Measurements from ENCODE around the gene CD38.
A peak's percentile ranks its signal among the peaks of the same experiment; 100 is the strongest.
"Not testable (repeated sequence)": the region's sequence is repeated elsewhere in the genome, so short reads cannot be mapped to it uniquely, and the experiment has no call there.

The CD38 gene

DNA sequence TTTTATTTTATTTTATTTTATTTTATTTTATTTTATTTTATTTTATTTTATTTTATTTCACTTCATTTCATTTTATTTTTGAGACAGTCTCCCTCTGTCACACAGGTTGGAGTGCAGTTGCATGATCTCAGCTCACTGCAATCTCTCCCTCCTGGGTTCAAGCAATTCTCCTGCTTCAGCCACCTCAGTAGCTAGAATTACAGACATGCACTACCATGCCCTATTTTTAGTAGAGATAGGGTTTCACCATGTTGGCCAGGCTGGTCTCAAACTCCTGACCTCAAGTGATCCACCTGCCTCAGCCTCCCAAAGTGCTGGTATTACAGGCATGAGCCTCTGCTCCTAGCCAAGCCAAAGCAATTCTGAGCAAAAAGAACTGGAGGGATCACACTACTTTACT is 24.4 kb downstream of the CD38 start:
- DNase-seq: not testable (repeated sequence)

DNA sequence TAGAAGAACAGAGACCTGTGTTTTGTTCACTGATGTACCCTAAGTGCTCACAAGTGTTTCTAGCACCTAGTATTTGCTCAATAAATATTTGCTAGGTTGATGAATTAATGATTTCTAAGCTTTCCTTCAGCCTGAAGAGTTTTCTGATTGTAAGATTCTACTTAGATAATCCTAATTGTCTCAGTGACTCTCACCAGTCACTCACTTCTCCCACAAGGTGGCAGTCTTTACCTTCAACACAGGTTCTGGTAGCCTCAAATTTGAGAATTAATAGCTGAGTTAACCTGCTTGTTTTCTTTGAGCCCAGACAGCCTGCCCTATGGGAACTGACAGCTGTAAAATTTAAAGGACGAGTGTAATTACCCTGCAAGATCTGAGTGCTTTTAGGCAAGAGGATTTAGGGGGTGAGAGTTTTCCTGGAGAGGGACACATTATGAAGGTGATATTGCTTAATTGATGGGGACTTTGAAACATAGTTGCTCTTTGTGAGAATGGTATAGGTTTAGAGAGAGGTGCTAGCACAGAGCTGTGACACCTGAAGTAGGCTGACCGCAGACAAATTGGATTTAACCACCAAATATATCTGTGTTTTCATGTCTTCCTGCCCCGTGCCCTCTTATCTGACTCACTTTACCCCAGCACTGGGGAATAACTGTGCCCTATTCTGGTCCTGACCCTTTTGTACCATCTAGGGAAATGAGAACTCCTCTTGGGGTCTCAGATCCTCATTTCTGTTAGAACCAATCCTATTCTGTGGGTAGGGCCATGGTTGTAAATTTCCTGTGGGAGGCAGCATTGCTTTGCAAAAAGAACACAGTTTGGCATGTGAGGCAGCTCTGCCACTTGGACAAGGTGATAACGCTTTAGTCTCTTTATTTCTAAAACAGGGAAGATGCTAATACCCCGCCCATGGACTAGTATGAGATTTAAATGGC is 27.7 kb downstream of the CD38 start:
- peak; percentile 18 for DNase-seq

DNA sequence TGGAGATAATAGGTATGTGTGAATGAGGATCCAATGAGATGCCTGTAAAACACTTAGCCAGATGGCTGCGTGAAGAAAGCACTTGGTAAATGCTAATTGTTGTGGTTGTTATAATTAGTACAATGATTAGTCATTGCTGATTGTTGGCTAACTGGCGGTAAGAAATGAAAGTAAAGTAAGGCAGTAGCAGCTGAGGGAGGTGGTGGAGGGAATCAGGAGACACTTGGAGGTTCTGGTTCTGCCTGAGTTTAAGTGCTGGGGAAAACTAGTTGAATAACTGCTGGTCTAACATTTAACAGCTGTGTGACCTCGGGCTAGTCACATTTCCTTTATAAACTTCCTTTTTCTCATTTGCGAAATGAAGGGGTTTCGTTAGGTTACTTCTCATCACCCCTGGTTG is 30.9 kb downstream of the CD38 start:
- DNase-seq: no peak

DNA sequence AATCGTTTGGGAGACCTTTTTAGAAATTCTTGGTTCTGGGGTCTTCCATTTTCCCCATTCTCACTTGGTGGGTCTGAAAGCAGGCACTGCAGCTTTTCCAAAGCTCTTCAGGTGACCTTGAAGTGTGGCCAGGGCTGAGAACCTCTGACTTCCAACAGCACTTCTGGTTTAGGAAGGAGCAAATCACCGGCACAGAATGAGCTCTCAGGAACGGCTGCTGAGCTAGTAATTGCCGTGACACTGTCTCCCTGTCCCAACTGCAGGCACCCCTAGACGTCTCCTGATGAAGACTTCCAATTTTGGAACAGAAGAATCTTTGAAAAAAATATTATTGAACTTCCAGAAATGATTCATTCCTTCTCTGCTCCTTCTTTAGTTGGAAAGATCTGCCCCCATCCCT is 31.3 kb downstream of the CD38 start:
- no peak for DNase-seq

DNA sequence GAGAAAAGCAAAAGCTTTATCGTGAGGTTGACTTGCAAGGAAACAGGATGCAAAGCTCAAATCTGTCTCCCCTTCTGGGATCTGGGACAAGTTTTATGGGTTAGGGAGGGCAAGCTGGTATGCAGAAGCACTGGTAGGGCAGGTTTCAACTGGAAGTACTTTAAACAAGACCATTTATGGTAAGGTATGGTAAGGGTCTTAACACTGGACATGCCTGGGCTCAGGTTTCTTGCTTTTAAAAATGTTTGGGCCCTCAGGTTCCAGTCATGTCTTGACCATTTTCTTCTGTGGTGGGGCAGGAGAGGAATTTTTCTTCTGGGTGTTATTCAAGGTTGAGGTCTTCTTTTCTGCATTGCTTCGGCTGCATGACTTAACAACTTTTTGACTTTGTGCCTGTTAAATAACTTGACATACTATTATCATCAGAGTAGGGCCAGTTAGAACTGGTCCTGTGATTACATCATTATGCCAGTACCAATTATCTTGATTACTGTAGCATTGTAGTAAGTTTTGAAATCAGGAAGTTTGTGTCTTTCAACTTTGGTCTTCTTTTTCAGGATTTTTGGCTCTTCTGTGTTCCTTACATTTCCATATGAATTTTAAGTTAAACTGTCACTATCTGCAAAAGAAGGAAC is 33.7 kb downstream of the CD38 start:
- DNase-seq: no peak

DNA sequence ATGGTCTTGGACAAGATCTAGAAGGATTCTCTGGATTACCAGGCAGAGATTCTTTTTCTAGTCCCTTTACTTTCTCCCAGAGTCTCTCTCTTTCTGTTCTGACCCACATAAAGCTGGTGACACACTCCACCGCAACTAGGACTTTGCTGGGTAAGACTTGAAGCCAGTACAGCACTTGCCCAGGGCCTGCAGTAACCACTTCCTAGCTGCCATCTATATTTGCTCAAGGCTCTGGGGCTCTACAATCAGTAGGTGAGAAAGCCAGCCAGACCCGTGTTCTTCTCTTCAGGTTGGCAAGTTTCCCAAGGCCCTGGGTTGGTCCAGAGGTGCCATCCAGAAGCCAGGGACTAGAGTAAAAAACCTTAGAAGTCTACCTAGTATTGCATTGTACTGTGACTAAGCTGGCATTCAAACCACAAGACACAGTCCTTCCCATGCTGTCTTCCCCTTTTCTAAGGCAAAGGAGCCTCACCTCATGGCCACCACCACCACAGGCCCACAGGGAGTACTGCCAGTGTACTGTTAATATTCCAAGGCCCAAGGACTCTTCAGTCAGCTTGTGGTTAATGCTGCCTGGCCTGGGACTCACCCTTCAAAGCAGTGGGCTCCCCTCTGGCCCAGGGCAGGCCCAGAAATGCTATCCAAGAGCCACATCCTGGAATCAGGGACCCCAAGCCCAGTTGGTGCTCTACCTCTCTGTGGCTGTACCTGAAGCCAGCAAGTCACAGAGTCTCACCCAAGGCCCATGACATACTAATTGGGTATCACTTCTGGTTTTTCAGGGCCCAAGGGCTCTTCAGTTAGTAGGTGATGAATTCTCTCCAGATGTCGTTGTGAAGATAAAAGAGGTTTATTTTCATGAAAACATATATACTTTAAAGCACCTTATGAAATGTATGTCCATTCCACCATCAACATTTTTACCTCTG is 54.7 kb downstream of the CD38 start:
- no peak for DNase-seq

DNA sequence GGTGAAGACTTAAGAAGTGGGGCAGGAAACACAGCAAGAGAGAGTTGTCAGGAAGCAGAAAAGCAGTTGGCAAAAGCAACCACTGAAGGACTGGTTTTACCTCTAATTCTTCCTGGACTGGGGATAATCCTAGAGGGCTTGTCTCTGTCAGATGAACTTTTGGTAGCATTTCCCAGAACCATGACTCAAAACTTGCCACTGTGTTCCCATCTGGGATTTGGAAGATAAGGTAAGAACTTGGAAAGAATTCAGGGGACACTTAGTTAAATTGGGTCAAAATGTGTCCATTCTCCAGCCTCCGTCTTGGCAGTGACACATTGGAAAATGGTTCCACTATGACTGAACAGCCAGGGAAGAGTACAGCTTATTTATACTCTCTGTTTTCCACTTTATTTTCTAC is 55.7 kb downstream of the CD38 start:
- DNase-seq: no peak

DNA sequence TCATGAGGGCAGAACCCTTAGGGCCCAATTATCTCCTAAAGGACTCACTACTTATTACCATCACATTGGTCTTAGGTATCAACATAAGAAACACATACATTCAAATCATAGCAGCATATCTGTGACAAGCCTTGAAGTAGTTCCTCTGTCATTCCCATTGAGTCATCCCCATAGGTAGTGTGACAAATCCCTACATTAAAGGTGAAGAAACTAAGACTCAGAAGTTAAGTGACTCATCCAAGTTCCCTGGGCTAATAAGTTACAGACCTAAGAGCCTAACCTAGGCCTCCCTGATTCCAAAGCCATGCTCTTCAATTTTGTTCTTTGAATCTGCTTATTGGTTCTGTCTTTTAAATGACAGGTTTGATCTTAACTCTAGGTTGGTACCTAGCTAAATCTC is 58.2 kb downstream of the CD38 start:
- DNase-seq: no peak

DNA sequence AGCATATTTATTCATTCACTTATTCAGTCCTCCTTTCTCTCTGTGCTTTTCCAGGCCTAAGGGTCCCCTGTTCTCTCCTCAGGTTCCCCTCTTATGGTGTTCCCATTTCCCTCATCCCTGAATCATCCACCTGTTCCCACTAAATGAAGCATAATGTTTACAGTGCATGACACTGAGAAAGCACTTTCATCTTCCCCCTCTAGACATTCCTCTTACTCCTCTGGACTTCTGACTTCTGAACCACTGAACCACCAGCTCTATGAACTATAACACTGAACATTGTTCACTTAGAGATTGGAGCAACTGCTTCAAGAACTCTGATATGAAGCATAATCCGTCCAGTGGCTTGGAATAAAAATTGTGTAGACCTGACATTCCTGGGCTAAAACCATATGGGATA is 59.5 kb downstream of the CD38 start:
- DNase-seq: no peak

DNA sequence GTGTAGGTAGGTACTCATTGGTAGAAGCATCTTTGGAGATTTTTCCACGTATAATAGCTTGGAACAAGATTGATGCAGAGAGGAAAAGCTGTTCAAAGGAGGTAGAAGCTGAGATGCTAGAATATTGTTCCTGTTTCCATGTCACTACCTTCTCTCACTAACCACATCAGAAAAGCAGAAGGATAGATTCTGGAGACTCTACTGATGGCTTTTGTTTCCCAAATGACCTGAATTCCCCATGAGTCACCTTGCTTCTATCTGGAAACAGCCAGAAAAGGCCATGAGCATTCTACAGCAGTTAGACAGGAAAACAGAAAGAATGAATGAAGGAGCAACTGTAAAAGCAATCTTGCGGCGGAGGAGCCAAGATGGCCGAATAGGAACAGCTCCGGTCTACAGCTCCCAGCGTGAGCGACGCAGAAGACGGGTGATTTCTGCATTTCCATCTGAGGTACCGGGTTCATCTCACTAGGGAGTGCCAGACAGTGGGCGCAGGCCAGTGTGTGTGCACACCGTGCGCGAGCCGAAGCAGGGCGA is 63.1 kb downstream of the CD38 start:
- not testable (repeated sequence) for DNase-seq

DNA sequence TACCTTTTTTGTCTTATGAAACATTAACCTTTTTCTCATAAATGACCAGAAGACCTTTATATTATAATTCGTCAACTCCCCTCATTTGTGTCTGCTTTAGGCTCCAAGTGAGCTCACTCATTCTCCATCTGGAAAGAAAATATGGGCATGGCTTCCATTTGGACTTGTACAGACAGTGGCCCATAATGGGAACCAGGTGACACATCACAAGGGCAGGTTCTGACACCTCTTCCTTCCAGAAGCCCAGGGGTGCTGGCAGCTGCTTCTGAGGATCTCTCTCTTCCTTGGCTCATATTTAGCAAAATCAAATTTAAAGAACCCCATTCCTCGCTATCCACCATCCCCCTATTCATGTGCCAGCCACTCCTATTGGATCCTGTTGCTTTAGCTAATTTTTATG is 69.6 kb downstream of the CD38 start:
- no peak for DNase-seq

DNA sequence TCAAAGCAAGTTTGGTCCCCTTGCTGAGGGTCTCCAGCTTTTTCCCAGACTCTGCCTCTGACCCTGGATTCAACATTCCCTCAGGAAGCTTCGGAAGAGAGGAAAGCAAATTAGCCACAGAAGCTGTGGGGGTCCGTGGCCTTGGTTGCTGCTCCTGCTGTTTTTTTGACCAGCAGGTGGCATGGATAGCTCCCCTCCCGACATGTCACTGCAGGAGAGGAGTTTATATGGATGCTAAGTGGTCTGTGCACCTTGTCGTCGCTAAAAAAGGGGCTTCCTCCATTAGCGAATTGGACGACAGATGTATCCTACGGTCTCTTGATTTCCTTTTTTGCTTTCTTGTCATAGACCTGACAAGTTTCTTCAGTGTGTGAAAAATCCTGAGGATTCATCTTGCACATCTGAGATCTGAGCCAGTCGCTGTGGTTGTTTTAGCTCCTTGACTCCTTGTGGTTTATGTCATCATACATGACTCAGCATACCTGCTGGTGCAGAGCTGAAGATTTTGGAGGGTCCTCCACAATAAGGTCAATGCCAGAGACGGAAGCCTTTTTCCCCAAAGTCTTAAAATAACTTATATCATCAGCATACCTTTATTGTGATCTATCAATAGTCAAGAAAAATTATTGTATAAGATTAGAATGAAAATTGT is 70.2 kb downstream of the CD38 start:
- DNase-seq: no peak

DNA sequence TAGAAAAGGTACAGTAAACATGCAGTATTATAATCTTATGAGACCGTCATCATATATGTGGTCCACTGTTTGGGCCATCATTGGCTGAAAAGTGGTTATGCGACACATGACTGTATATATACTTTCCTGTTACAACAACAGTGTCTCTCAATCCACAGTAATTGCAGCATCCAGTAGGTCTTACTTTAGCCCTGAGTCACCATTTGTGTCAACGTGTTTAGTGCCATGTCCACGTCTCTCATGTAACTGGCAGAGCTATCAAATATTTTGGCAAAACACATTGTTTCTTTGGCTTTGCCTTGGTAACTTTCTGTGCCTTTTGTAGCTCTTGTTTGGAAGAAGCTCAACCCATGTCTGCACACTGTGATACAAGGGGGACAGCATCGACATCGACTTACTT is 73.8 kb downstream of the CD38 start:
- DNase-seq: no peak

DNA sequence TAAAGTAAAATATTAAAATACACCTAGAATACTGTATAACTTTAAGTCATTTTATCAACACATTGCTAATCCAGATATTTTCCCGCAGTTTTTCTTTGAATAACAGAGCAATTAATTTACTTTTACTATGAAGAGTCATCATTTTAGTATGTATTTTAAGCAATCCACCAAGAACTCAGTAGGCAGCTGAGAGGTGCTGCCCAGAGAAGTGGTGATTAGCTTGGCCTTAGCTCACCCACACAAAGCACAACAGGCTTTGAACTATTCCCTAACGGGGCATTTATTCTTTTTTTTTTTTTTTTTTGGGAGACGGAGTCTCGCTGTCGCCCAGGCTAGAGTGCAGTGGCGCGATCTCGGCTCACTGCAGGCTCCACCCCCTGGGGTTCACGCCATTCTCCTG is 74.4 kb downstream of the CD38 start:
- DNase-seq: no peak

DNA sequence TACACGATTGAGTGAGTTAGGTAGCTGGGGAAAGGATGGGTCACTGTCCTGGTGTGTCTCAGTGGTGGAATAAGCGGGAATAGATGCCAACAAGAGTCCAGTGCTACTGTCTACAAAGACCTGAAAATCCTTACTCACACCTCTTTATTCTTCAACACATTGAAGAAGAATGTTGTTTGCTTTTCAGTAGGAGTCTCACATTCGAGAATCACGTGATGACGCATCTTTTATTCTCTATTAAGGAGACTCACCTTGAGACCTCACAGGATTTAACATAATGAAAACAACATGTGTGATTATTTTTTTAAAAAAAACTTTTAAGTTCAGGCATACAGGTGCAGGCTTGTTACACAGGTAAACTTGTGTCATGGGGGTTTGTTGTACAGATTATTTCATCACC is 75.2 kb downstream of the CD38 start:
- no peak for DNase-seq

DNA sequence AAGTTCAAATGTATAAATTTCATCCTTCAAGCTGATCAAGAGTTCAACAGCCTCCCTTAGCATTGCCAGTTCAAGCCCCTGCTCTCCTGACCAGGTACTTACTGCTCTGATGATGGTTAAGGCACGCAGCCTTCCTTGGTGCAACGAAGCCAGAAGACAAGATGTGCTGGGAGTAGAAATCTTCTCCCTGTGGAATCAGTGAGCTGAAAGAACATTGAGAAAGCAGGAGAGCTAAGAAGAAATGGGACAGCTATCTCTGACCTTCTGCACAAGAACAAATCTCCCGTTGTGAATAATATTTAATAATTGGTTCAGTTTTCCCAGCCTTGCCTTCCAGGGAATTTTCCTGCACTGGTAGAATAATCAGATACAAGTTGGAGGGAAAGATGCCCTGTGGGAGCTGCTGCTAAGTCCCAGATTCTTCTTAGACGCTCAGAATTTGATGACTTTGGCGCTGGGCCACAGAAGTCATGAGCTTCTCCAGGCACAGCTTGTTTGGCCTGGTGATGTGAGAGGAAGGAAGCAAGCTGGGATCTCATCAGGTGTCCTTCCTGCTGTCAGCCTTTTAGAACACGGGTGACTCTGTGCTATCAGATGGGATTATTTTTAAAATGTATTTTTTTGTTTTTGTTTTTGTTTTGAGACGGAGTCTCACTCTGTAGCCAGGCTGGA is 77.8 kb downstream of the CD38 start:
- DNase-seq: no peak

DNA sequence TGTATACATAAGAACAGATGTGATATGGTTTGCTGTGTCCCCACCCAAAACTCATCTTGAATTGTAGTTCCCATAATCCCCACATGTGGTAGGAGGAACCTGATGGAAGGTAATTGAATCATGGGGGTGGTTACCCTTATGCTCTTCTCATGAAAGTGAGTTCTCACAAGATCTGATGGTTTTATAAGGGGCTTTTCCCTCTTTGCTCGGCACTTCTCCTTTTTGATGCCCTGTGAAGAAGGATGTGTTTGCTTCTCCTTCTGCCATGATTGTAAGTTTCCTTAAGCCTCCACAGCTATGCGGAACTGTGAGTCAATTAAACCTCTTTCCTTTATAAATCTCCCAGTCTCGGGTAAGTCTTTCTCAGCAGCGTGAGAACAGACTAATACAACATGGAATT is 83.1 kb downstream of the CD38 start:
- DNase-seq: not testable (repeated sequence)

DNA sequence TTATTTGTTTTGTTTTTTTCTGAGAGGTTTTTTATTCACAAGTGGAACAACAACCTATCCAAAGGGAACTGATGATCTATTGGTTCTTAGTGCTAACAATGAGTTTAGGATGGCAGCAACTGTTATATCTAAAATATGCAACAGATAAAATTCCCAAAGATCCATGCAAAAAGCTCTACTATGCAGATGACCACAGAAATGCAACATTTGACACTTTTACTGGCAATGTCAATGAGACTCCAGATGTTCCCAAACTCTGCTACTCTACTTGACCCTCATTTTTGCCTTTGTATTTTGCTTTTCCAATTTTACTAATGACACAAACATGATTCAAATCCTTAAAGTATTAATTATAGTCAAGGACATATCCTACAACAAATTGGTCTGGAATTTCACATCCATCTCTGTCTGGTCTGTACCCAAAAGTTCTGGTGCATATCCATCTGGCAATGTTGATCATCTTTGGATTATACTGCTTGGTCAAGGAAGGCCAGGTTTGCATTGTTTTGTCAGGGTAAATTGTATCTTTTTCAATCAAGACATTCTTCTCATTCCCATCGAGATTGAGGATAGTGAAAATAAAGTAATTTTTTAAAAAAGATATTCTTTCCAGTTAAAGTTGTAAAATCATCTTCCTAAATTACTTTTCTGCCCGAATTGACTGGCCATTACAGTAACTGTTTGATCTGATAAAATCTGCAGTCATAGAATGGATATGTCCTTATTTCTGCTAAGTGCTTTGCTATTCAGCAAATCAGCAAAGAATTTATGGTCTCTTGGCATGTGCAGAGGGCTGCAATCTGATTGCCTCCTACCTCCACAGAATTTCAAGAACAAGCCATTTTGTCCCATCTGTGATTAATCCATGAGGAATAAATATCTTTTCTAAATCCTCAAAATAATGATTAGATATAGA is 86.8 kb downstream of the CD38 start:
- DNase-seq: no peak

DNA sequence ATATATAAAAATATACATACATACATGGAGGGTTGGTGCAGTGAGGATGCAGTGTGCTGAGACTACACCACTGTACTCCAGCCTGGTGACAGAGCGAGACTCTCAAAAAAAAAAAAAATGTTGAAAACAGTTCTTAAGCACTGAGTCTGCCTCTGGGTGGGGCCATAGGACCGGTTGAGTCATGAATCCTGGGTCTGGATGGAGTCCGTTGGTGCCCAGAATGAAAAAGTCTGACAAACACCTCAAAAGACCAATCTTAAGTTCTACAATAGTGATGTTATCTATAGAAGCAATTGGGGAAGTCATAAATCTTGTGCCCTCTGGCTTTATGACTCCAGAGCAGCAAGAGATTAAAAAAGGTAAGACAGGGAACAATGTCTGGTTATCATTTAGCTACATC is 90.0 kb downstream of the CD38 start:
- DNase-seq: no peak

DNA sequence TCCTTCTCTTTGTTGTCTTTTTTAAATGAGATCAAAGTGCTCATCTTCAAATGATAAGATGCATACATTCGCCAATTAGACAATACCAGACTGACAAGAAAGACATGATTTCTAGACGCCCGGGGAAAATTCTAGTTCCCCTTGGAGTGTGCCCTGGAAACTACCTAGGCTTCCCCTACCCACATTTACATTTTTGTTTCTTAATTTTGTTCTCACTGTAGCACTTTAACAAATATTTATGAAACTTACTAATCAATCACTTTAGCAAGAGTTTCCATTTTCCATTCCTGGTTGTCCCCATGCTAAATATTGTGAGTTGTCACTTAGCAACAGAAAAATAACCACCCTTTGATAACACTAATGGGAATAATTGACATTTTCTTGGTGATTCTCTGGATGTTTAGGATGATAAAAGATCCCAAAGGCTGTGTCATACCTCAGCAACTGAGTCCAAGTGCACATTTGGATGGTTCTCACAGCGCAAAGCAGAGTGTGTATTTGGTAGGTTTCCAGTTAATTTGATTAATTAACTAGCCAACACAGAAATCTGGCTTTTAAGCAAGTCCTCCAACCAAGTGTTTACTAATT is 90.8 kb downstream of the CD38 start:
- no peak for DNase-seq

Data from stimulated activated CD4-positive, alpha-beta T cell treated with anti-CD3 and anti-CD28 coated beads, Interleukin-1b, Interleukin-23, amount 100 ng/mL, for 48 hours (primary cell).